ENCODE measurements around the gene KCNK7. TPM values are rescaled to one million over a fixed set of nuclear protein-coding genes. Genes with fewer than 3 reads are reported as not detected.

The KCNK7 gene
- total RNA-seq, 1 donor from 2014 or later, result 1.7 TPM

DNA sequence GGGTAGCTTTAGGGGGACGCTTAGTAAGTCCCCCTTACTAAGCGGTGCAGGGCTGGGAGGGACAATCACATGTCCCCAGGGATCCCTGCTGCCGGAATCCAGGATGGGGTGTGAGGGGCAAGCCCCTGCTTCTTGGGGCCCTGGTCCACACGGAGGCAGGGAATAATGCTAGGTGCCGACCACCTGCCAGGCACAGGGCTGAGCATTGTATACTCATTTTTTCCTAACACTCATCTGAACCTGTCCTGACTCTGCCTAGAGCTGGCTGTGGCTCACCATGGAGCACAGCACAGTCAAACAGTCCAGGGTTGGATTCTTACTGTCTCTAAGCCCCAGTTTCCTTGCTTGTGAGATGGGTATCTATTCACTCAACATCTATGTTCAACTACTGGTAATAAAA lies 36.1 kb downstream of the KCNK7 start:
- TF ChIP-seq, protein P1, sequence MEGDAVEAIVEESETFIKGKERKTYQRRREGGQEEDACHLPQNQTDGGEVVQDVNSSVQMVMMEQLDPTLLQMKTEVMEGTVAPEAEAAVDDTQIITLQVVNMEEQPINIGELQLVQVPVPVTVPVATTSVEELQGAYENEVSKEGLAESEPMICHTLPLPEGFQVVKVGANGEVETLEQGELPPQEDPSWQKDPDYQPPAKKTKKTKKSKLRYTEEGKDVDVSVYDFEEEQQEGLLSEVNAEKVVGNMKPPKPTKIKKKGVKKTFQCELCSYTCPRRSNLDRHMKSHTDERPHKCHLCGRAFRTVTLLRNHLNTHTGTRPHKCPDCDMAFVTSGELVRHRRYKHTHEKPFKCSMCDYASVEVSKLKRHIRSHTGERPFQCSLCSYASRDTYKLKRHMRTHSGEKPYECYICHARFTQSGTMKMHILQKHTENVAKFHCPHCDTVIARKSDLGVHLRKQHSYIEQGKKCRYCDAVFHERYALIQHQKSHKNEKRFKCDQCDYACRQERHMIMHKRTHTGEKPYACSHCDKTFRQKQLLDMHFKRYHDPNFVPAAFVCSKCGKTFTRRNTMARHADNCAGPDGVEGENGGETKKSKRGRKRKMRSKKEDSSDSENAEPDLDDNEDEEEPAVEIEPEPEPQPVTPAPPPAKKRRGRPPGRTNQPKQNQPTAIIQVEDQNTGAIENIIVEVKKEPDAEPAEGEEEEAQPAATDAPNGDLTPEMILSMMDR (IDR thresholded peaks at IDR 0.05), result no peak
- H3K27me3 ChIP-seq (ENCODE audit: low read depth), result no peaks in the 10 kb centered on the region
- intact Hi-C loops (cut with DNase I), result no loop called here
- no peaks in the 10 kb centered on the region for H3K36me3 ChIP-seq
- no peak overlapping the region for H3K4me3 ChIP-seq
- DNase-seq (no peak), ATAC-seq (no peak)
- H3K27ac ChIP-seq, result peak overlapping the region; percentile 90
- H3K9me3 ChIP-seq, result no peaks in the 10 kb centered on the region
- peaks cover 58% of the 10 kb centered on the region for H3K4me1 ChIP-seq

DNA sequence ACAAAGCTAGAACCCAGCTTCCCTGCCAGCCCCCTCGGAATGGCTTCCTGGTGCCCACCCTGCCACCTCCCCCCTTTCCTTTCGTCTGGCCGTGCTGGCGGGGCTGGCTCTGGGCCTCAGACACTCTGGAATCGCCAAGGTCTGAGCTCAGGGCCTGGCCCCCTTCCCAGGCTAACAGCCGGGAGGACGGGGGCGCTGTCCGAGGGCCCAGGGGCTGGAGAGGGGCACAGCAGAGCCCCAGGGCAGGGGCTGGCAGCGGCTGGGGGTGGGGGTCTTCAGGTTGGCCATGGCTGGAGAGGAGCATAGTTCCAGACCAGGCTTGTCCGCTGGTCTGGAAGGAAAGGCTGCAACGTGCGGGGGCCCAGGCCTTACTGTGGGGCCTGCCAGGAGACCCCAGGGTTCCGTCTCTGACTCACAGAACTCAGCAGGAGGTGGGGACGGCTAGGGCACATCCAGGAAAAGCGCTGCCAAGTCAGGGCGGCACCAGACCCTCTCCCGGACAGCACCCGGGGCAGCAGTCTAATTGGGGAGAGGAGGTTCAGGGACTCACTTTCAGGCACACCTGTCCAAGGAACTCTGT lies 36.6 kb downstream of the KCNK7 start:
- Histone ChIP-seq H3K4me3 (peak overlapping the region; percentile 63), H3K27ac (peak overlapping the region; percentile 90), H3K9me3 (no peaks in the 10 kb centered on the region), H3K4me1 (peaks cover 63% of the 10 kb centered on the region), H3K27me3 (ENCODE audit: low read depth) (no peaks in the 10 kb centered on the region), H3K36me3 (no peaks in the 10 kb centered on the region)
- DNase-seq (peak; percentile 65), ATAC-seq (peak; percentile 26 to 45)
- intact Hi-C loops (cut with DNase I), result no loop called here
- TF ChIP-seq, protein P1 (IDR thresholded peaks at IDR 0.05), result no peak

DNA sequence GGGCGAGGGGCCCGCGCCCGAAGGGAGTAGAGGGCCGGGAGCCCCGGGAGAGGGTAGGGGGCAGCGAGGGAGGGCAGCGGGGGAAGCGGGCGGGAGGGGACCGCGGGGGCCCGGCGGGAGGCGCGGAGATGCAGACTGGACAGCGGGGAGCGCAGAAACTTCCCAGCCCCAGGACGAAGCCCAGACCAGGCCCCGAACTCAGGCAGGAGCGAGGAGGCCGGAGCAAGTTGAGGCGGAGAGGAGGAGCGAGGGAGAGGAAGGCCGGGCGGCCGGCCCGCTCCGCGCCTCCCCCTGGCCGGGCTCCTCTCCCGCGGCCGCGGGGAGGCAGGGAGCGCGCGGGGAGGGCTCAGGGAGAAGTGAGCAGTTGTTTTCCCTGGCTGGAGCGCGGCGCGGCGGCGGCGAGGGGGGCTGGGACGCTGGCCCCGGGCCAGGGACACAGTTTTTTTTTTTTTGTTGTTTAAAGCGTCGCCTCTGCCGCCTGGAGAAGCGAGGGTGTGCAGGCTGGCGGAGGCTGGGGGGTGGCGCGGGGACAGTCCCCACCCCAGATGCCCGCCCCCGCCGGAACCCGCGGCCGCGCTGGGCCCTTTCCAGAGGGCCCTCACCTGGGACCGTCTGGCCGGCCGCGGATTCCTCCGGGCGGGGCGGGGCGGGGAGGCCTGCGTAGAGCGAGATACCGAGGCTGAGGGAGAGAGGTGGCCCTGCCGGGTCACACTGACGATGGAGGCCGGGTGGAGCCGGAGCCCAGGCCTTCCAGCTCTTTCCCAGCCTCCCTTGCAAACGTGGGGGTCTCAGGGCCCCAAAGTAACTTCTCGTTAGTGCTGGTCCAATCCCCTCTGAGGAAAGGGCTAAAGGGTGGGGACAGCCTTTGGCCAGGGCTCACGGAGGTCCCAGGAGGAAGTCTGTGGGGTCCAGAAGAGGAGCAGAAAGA lies 37.3 kb downstream of the KCNK7 start, which contains the start of gene LTBP3:
Gene LTBP3 (minus strand): TSS at position 358 of the 928 bp plus-strand sequence. CDS start 400 bp downstream, outside the sequence.
- intact Hi-C loops (cut with DNase I), result no loop called here
- ATAC-seq (peak; percentile 89 to 90), DNase-seq (peak; percentile 87)
- peak within 1 kb of the TSS; percentile 63 for H3K4me3 ChIP-seq
- H3K27me3 ChIP-seq (ENCODE audit: low read depth), result no peaks in the 10 kb centered on the region
- peak within 1 kb of the TSS; percentile 90 for H3K27ac ChIP-seq
- no peaks in the 10 kb centered on the region for H3K9me3 ChIP-seq
- H3K4me1 ChIP-seq, result peaks cover 65% of the 10 kb centered on the region
- peaks cover 6% of the 10 kb centered on the region for H3K36me3 ChIP-seq
- TF ChIP-seq, protein P1 (IDR thresholded peaks at IDR 0.05), result no peak

DNA sequence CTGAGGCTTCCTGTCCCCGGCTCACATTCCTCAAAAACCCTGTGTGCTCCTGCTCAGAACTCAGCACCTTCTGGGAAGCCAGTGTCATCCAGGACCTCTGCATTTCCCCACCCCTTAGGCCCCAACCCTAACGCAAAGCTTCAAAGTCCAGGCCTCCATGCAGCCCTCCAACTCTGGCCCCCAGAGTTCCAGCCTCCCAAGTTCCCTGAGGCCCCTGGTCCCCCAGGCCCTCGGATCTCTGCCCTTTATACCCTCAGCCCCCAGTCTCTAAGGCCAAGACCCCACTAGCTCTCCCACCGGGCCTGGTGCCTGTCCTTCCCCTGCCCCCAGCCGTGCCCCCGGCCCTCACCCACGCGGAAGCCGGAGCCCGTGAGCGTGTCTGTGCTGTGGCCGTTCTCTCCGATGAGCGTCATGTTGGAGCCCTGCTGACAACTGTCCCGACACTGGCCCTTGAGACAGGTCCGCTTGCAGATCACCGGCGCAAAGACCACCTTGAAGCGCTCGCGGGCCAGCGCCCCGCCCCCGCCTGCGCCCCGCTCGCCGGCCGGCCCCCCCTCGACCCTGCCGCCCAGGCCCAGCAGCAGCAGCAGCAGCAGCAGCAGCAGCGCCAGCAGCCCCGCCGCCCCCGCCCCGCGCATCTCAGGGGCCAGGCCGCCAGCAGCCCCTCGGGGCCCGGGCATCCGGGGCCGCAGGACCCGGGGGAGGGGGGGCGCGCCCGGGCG lies 38.2 kb downstream of the KCNK7 start:
- Histone ChIP-seq H3K36me3 (peaks cover 10% of the 10 kb centered on the region), H3K4me3 (peak overlapping the region; percentile 63), H3K27ac (peak overlapping the region; percentile 90), H3K27me3 (ENCODE audit: low read depth) (no peaks in the 10 kb centered on the region), H3K9me3 (no peaks in the 10 kb centered on the region), H3K4me1 (peaks cover 71% of the 10 kb centered on the region)
- intact Hi-C loops (cut with DNase I), result no loop called here
- no peak for DNase-seq
- no peak for ATAC-seq
- TF ChIP-seq, protein P1 (IDR thresholded peaks at IDR 0.05), result no peak

Measured in lower lobe of right lung (tissue), 2 donors.